ENCODE results near the gene ALOX15B. TPM values are rescaled to one million over a fixed set of nuclear protein-coding genes. Genes with fewer than 3 reads are reported as not detected.

ALOX15B gene
- polyA plus RNA-seq, 1 donor from 2014 or later: not detected

- Histone ChIP-seq H2AFZ (ENCODE audit: low read depth, low read length) (no peak overlapping the region), H3K9me3 (ENCODE audit: low read length) (no peaks in the 10 kb centered on the region), H3K9me2 (ENCODE audit: insufficient read depth, low read length) (no peaks in the 10 kb centered on the region), H3F3A (ENCODE audit: insufficient read depth, low read length, poor library complexity, severe bottlenecking) (no peaks in the 10 kb centered on the region), H3K36me3 (ENCODE audit: insufficient read depth, low read length) (no peaks in the 10 kb centered on the region), H4K20me1 (ENCODE audit: insufficient read depth) (no peaks in the 10 kb centered on the region), H3K79me2 (replicated peaks; ENCODE audit: insufficient read depth, low read length) (no peaks in the 10 kb centered on the region), H3K4me2 (ENCODE audit: low read length) (no peak overlapping the region), H3K27ac (ENCODE audit: low read length) (no peak overlapping the region), H3K27me3 (ENCODE audit: insufficient read depth, low read depth, low read length) (peaks cover 91% of the 10 kb centered on the region), H3K4me3 (ENCODE audit: low read length) (no peak overlapping the region), H3K9ac (ENCODE audit: low read length) (no peak overlapping the region)
- no peak for TF ChIP-seq TAF1 (IDR thresholded peaks at IDR 0.05; ENCODE audit: low read depth)
- TF ChIP-seq MXI1 (conservative IDR thresholded peaks at IDR 0.05; ENCODE audit: poor library complexity, severe bottlenecking): no peak
- no peak for TF ChIP-seq POLR2AphosphoS5 (IDR thresholded peaks at IDR 0.05)
- no peak for TF ChIP-seq REST (IDR thresholded peaks at IDR 0.05; ENCODE audit: borderline replicate concordance)
- no peak for TF ChIP-seq SMC3 (conservative IDR thresholded peaks at IDR 0.05; ENCODE audit: poor library complexity)
- no peak for TF ChIP-seq CTCF (IDR thresholded peaks at IDR 0.05; ENCODE audit: poor library complexity, severe bottlenecking)
- TF ChIP-seq EZH2 (IDR thresholded peaks at IDR 0.05; ENCODE audit: borderline replicate concordance, insufficient read depth, low read length, poor library complexity, severe bottlenecking): no peak
Measured at GRCh38 chr17:8075081-8075480, 36.2 kb downstream of the ALOX15B start.

- Histone ChIP-seq H3K36me3 (ENCODE audit: insufficient read depth, low read length) (no peaks in the 10 kb centered on the region), H3K9ac (ENCODE audit: low read length) (no peak overlapping the region), H3K27me3 (ENCODE audit: insufficient read depth, low read depth, low read length) (peaks cover 92% of the 10 kb centered on the region), H3K4me3 (ENCODE audit: low read length) (no peak overlapping the region), H3K9me2 (ENCODE audit: insufficient read depth, low read length) (no peaks in the 10 kb centered on the region), H3K27ac (ENCODE audit: low read length) (no peak overlapping the region), H3F3A (ENCODE audit: insufficient read depth, low read length, poor library complexity, severe bottlenecking) (no peaks in the 10 kb centered on the region), H2AFZ (ENCODE audit: low read depth, low read length) (no peak overlapping the region), H3K9me3 (ENCODE audit: low read length) (no peaks in the 10 kb centered on the region), H3K79me2 (replicated peaks; ENCODE audit: insufficient read depth, low read length) (no peaks in the 10 kb centered on the region), H3K4me2 (ENCODE audit: low read length) (no peak overlapping the region), H4K20me1 (ENCODE audit: insufficient read depth) (no peaks in the 10 kb centered on the region)
- TF ChIP-seq SMC3 (conservative IDR thresholded peaks at IDR 0.05; ENCODE audit: poor library complexity) (no peak), EP300 (conservative IDR thresholded peaks at IDR 0.05; ENCODE audit: poor library complexity, severe bottlenecking) (no peak), MXI1 (conservative IDR thresholded peaks at IDR 0.05; ENCODE audit: poor library complexity, severe bottlenecking) (no peak), CTCF (IDR thresholded peaks at IDR 0.05; ENCODE audit: poor library complexity, severe bottlenecking) (no peak), REST (IDR thresholded peaks at IDR 0.05; ENCODE audit: borderline replicate concordance) (no peak)
Measured at GRCh38 chr17:8075574-8076342, 36.9 kb downstream of the ALOX15B start.

All from neural cell (in vitro differentiated cells).